Effector memory CD4-positive, alpha-beta T cell (primary cell): ENCODE measurements around the gene PDE7B.
"Not testable (repeated sequence)": the region's sequence is repeated elsewhere in the genome, so short reads cannot be mapped to it uniquely, and the experiment has no call there.

ENCODE experiments used
- DNase-seq, 3 donors: peaks; one replicate each; pipeline ENCODE4 v3.0.0-alpha.2; 2020
- H3K27ac ChIP-seq: 2 replicates; pipeline ENCODE4 v1.7.0; 2013; ENCODE audit warnings: mild to moderate bottlenecking, low read length, moderate library complexity; ENCODE audit not compliant: insufficient read depth, poor library complexity, severe bottlenecking
- H3K27me3 ChIP-seq: replicated peaks from 2 replicates; pipeline ENCODE4 v1.7.0; 2013; ENCODE audit warnings: mild to moderate bottlenecking, low read length; ENCODE audit not compliant: insufficient read depth, control insufficient read depth, poor library complexity, severe bottlenecking
- H3K36me3 ChIP-seq: 2 replicates; pipeline ENCODE4 v1.7.0; 2013; ENCODE audit warnings: mild to moderate bottlenecking, low read length, moderate library complexity; ENCODE audit not compliant: control insufficient read depth, insufficient read depth
- H3K4me1 ChIP-seq: 2 replicates; pipeline ENCODE4 v1.7.0; 2013; ENCODE audit warnings: low read length, mild to moderate bottlenecking; ENCODE audit not compliant: control insufficient read depth, insufficient read depth, poor library complexity, severe bottlenecking
- H3K4me3 ChIP-seq: 2 replicates; pipeline ENCODE4 v1.7.0; 2013; ENCODE audit warnings: low read length, low read depth, mild to moderate bottlenecking; ENCODE audit not compliant: insufficient read depth, poor library complexity, severe bottlenecking
- H3K9me3 ChIP-seq: 2 replicates; pipeline ENCODE4 v1.7.0; 2013; ENCODE audit warnings: mild to moderate bottlenecking, low read length, moderate library complexity; ENCODE audit not compliant: control insufficient read depth

Gene PDE7B

DNA sequence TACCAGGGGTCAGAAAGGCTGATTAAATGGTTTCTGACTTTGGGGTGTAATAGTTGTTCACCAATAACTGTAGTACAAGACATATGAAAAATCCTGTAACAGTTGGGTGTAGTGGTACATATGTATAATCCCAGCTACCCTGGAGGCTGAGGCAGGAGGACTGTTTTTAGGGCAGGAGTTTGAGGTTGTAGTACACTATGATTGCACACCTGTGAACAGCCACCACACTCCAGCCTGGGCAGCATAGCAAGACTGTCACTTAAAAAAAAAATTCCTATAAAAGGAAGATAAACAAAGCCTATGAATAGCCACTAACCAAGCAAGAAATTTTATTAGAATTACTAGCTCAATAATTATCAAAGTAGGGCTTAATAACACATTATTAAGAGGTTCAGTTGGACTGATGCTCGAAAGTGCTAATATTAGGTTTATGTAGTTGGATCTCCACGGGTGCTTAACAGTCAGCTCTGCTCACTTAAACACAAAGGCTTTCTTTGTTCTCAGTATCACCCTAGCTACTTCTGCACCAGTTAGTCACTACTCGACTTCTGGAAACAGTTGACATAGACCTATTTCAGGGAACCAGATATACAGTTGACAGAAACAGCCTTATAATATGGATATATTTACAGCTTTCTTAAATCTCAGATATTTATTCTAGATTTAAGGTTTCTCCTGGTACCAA lies 285.6 kb downstream of the PDE7B start:
- Histone ChIP-seq H3K27me3 (no peaks in the 10 kb centered on the region), H3K27ac (no peak overlapping the region), H3K36me3 (no peaks in the 10 kb centered on the region), H3K4me1 (no peaks in the 10 kb centered on the region), H3K9me3 (no peaks in the 10 kb centered on the region), H3K4me3 (no peak overlapping the region)
- DNase-seq, result no peak

- Histone ChIP-seq H3K9me3 (no peaks in the 10 kb centered on the region), H3K4me1 (no peaks in the 10 kb centered on the region), H3K27ac (no peak overlapping the region), H3K27me3 (no peaks in the 10 kb centered on the region), H3K4me3 (no peak overlapping the region), H3K36me3 (no peaks in the 10 kb centered on the region)
- DNase-seq, result no peak
Measured at GRCh38 chr6:136137739-136138402, 286.4 kb downstream of the PDE7B start.

DNA sequence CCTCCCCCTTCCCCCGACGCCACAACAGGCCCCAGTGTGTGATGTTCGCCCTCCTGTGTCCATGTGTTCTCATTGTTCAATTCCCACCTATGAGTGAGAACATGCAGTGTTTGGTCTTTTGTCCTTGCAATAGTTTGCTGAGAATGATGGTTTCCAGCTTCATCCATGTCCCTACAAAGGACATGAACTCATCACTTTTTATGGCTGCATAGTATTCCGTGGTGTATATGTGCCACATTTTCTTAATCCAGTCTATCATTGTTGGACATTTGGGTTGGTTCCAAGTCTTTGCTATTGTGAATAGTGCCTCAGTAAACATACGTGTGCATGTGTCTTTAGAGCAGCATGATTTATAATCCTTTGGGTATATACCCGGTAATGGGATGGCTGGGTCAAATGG lies 287.6 kb downstream of the PDE7B start:
- not testable (repeated sequence) for H3K36me3 ChIP-seq, H3K9me3 ChIP-seq, H3K4me1 ChIP-seq, H3K4me3 ChIP-seq, H3K27ac ChIP-seq, DNase-seq, H3K27me3 ChIP-seq

- Histone ChIP-seq H3K27me3 (peaks cover 3% of the 10 kb centered on the region), H3K4me3 (no peak overlapping the region), H3K9me3 (no peaks in the 10 kb centered on the region), H3K27ac (no peak overlapping the region), H3K4me1 (no peaks in the 10 kb centered on the region), H3K36me3 (no peaks in the 10 kb centered on the region)
- no peak for DNase-seq
Measured at GRCh38 chr6:136144251-136145023, 292.9 kb downstream of the PDE7B start.

DNA sequence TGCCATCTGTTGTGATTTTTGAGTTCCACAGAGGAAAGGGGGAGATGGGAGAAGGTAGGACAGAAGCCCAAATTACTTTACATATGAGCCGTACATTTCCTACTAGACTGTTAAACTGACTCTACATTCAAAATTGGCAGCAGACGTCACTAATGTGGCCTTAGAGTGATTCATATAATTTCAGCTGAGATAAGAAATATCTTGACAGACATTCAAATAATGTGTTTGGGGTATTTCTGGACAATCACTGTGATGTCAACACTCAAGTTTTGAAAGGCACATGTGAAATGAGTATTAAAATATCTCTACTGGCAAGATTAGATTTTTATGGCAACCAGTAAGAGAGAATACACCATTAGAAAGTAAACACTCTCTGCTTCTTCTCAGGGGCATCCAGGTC lies 294.6 kb downstream of the PDE7B start:
- no peak overlapping the region for H3K27ac ChIP-seq
- no peaks in the 10 kb centered on the region for H3K9me3 ChIP-seq
- no peaks in the 10 kb centered on the region for H3K4me1 ChIP-seq
- DNase-seq, result no peak
- H3K36me3 ChIP-seq, result no peaks in the 10 kb centered on the region
- H3K4me3 ChIP-seq, result no peak overlapping the region
- peaks cover 3% of the 10 kb centered on the region for H3K27me3 ChIP-seq

DNA sequence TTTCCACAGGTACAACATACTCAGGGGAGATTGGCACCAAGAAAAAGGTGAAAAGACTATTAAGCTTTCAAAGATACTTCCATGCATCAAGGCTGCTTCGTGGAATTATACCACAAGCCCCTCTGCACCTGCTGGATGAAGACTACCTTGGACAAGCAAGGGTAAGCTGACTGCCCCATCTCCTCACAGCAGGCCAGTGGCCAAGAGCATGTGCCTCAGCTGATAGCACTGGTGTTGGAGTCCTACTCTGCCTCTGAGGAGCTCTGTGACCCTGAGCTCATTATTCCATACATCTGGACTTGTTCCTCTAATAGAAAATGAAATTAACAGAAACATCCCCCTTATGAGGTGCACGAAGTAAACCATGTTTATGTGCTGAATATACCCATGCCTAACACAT lies 295.8 kb downstream of the PDE7B start:
- H3K27ac ChIP-seq, result no peak overlapping the region
- no peak for DNase-seq
- H3K36me3 ChIP-seq, result no peaks in the 10 kb centered on the region
- peaks cover 3% of the 10 kb centered on the region for H3K27me3 ChIP-seq
- no peaks in the 10 kb centered on the region for H3K9me3 ChIP-seq
- no peak overlapping the region for H3K4me3 ChIP-seq
- H3K4me1 ChIP-seq, result no peaks in the 10 kb centered on the region

DNA sequence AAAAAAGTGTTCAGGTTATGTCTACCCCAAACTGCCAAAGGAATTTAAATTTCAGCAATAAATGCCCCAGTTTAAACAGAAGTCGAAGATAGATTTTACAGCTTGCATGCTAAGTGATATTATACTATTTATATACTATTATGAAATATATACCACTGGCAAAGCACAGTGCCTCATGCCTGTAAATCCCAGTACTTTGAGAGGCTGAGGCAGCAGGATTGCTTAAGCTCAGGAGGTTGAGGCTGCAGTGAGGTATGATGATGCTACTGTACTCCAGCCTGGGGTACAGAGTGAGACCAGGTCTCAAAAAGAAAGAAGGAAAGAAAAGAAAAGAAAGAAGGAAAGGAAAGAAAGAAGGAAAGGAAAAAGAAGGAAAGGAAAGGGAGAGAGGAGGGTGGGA lies 296.6 kb downstream of the PDE7B start:
- H3K27me3 ChIP-seq, result peaks cover 3% of the 10 kb centered on the region
- no peaks in the 10 kb centered on the region for H3K36me3 ChIP-seq
- no peaks in the 10 kb centered on the region for H3K4me1 ChIP-seq
- H3K4me3 ChIP-seq, result no peak overlapping the region
- H3K27ac ChIP-seq, result no peak overlapping the region
- no peak for DNase-seq
- H3K9me3 ChIP-seq, result no peaks in the 10 kb centered on the region

DNA sequence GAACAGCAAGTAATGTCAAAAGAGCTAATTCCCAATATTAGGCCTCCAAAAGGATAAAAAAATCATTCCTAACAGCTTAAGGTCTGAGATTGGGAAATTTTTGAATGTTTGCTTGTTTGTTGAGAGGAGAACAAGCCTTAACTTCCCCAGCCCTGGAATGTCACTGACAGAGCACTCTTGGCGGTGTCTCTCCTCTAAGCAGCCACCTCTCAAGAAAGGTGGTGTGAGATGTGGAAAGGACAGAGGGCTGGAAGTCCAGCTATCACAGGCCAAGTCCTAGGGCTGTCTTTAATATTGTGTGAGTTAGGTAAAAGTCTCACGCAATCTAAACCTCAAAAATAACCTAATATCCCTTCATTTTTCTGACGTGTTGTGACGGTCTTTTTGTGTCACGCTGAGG lies 297.0 kb downstream of the PDE7B start:
- H3K9me3 ChIP-seq, result no peaks in the 10 kb centered on the region
- no peaks in the 10 kb centered on the region for H3K36me3 ChIP-seq
- no peak overlapping the region for H3K4me3 ChIP-seq
- DNase-seq, result no peak
- H3K27ac ChIP-seq, result no peak overlapping the region
- no peaks in the 10 kb centered on the region for H3K4me1 ChIP-seq
- H3K27me3 ChIP-seq, result peaks cover 3% of the 10 kb centered on the region

- no peak overlapping the region for H3K27ac ChIP-seq
- peaks cover 3% of the 10 kb centered on the region for H3K27me3 ChIP-seq
- no peaks in the 10 kb centered on the region for H3K9me3 ChIP-seq
- H3K36me3 ChIP-seq, result no peaks in the 10 kb centered on the region
- H3K4me3 ChIP-seq, result no peak overlapping the region
- DNase-seq, result no peak
- no peaks in the 10 kb centered on the region for H3K4me1 ChIP-seq
Measured at GRCh38 chr6:136149311-136149710, 297.8 kb downstream of the PDE7B start.

DNA sequence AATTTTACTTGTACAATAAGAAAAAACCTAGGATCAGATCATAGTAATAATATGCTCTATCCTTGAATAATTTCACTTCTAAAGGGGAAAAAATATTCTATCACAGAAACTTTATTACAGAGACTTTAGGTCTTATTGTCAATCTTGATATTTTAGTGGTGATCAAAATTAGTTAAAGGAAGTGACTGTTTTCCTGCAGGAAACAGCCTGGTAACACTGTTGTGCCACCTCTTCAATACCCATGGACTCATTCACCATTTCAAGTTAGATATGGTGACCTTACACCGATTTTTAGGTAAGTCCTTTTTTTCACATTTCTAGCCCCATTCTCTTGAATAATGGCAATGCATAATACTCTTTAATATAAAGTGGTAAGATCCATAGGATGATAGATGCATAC lies 299.5 kb downstream of the PDE7B start:
- H3K4me3 ChIP-seq, result no peak overlapping the region
- no peaks in the 10 kb centered on the region for H3K36me3 ChIP-seq
- no peak overlapping the region for H3K27ac ChIP-seq
- H3K27me3 ChIP-seq, result no peaks in the 10 kb centered on the region
- H3K9me3 ChIP-seq, result no peaks in the 10 kb centered on the region
- no peak for DNase-seq
- no peaks in the 10 kb centered on the region for H3K4me1 ChIP-seq
